Measurements from ENCODE around the gene DPP10.

Gene DPP10

GRCh38 chr2:114598329-114598728, 155.9 kb downstream of the DPP10 start:
- no peaks in the 10 kb centered on the region for H3K27me3 ChIP-seq (ENCODE audit: insufficient read depth, low read length)
- H3K4me1 ChIP-seq (ENCODE audit: control insufficient read depth, insufficient read depth, low read length, unreplicated experiment), result no peaks in the 10 kb centered on the region
- no peak overlapping the region for H2AFZ ChIP-seq (ENCODE audit: low read length, unreplicated experiment)

GRCh38 chr2:114609203-114609602, 166.8 kb downstream of the DPP10 start:
- H2AFZ ChIP-seq (ENCODE audit: low read length, unreplicated experiment), result no peak overlapping the region
- no peaks in the 10 kb centered on the region for H3K36me3 ChIP-seq (ENCODE audit: insufficient read depth, low read length)
- H3K27me3 ChIP-seq (ENCODE audit: insufficient read depth, low read length), result no peaks in the 10 kb centered on the region
- no peak overlapping the region for H3K27ac ChIP-seq (ENCODE audit: low read depth, low read length)
- no peak overlapping the region for H3K4me3 ChIP-seq (ENCODE audit: low read depth, low read length)
- H3K79me2 ChIP-seq (ENCODE audit: control insufficient read depth, insufficient read depth, low read length, unreplicated experiment), result no peaks in the 10 kb centered on the region
- H3K4me1 ChIP-seq (ENCODE audit: control insufficient read depth, insufficient read depth, low read length, unreplicated experiment), result no peaks in the 10 kb centered on the region

More at GRCh38 chr2:114598329-114598728, 155.9 kb downstream of the DPP10 start:
- no peak overlapping the region for H3K27ac ChIP-seq (ENCODE audit: low read depth, low read length)
- H3K4me3 ChIP-seq (ENCODE audit: low read depth, low read length), result no peak overlapping the region
- no peaks in the 10 kb centered on the region for H3K36me3 ChIP-seq (ENCODE audit: insufficient read depth, low read length)
- no peaks in the 10 kb centered on the region for H3K79me2 ChIP-seq (ENCODE audit: control insufficient read depth, insufficient read depth, low read length, unreplicated experiment)

GRCh38 chr2:114609801-114610200, 167.4 kb downstream of the DPP10 start:
- H3K79me2 ChIP-seq (ENCODE audit: control insufficient read depth, insufficient read depth, low read length, unreplicated experiment), result no peaks in the 10 kb centered on the region
- H3K27ac ChIP-seq (ENCODE audit: low read depth, low read length), result no peak overlapping the region
- no peaks in the 10 kb centered on the region for H3K27me3 ChIP-seq (ENCODE audit: insufficient read depth, low read length)
- H3K36me3 ChIP-seq (ENCODE audit: insufficient read depth, low read length), result no peaks in the 10 kb centered on the region
- no peak overlapping the region for H2AFZ ChIP-seq (ENCODE audit: low read length, unreplicated experiment)
- no peaks in the 10 kb centered on the region for H3K4me1 ChIP-seq (ENCODE audit: control insufficient read depth, insufficient read depth, low read length, unreplicated experiment)
- no peak overlapping the region for H3K4me3 ChIP-seq (ENCODE audit: low read depth, low read length)

GRCh38 chr2:114610677-114611076, 168.2 kb downstream of the DPP10 start:
- Histone ChIP-seq H3K27ac (ENCODE audit: low read depth, low read length) (no peak overlapping the region), H2AFZ (ENCODE audit: low read length, unreplicated experiment) (no peak overlapping the region), H3K27me3 (ENCODE audit: insufficient read depth, low read length) (no peaks in the 10 kb centered on the region), H3K4me1 (ENCODE audit: control insufficient read depth, insufficient read depth, low read length, unreplicated experiment) (no peaks in the 10 kb centered on the region), H3K79me2 (ENCODE audit: control insufficient read depth, insufficient read depth, low read length, unreplicated experiment) (no peaks in the 10 kb centered on the region), H3K4me3 (ENCODE audit: low read depth, low read length) (no peak overlapping the region), H3K36me3 (ENCODE audit: insufficient read depth, low read length) (no peaks in the 10 kb centered on the region)

GRCh38 chr2:114614592-114614991, 172.2 kb downstream of the DPP10 start:
- Histone ChIP-seq H3K27ac (ENCODE audit: low read depth, low read length) (no peak overlapping the region), H3K79me2 (ENCODE audit: control insufficient read depth, insufficient read depth, low read length, unreplicated experiment) (no peaks in the 10 kb centered on the region), H3K27me3 (ENCODE audit: insufficient read depth, low read length) (no peaks in the 10 kb centered on the region), H3K4me3 (ENCODE audit: low read depth, low read length) (no peak overlapping the region), H3K4me1 (ENCODE audit: control insufficient read depth, insufficient read depth, low read length, unreplicated experiment) (no peaks in the 10 kb centered on the region), H2AFZ (ENCODE audit: low read length, unreplicated experiment) (no peak overlapping the region), H3K36me3 (ENCODE audit: insufficient read depth, low read length) (no peaks in the 10 kb centered on the region)

GRCh38 chr2:114628481-114628880, 186.0 kb downstream of the DPP10 start:
- H2AFZ ChIP-seq (ENCODE audit: low read length, unreplicated experiment), result no peak overlapping the region
- H3K36me3 ChIP-seq (ENCODE audit: insufficient read depth, low read length), result no peaks in the 10 kb centered on the region
- H3K27ac ChIP-seq (ENCODE audit: low read depth, low read length), result no peak overlapping the region
- H3K79me2 ChIP-seq (ENCODE audit: control insufficient read depth, insufficient read depth, low read length, unreplicated experiment), result no peaks in the 10 kb centered on the region
- no peaks in the 10 kb centered on the region for H3K27me3 ChIP-seq (ENCODE audit: insufficient read depth, low read length)
- H3K4me3 ChIP-seq (ENCODE audit: low read depth, low read length), result no peak overlapping the region
- no peaks in the 10 kb centered on the region for H3K4me1 ChIP-seq (ENCODE audit: control insufficient read depth, insufficient read depth, low read length, unreplicated experiment)

- H3K4me3 ChIP-seq (ENCODE audit: low read depth, low read length), result no peak overlapping the region
- no peak overlapping the region for H2AFZ ChIP-seq (ENCODE audit: low read length, unreplicated experiment)
- H3K4me1 ChIP-seq (ENCODE audit: control insufficient read depth, insufficient read depth, low read length, unreplicated experiment), result no peaks in the 10 kb centered on the region
- H3K27me3 ChIP-seq (ENCODE audit: insufficient read depth, low read length), result no peaks in the 10 kb centered on the region
- no peak overlapping the region for H3K27ac ChIP-seq (ENCODE audit: low read depth, low read length)
- no peaks in the 10 kb centered on the region for H3K36me3 ChIP-seq (ENCODE audit: insufficient read depth, low read length)
- H3K79me2 ChIP-seq (ENCODE audit: control insufficient read depth, insufficient read depth, low read length, unreplicated experiment), result no peaks in the 10 kb centered on the region
These were observed 188.7 kb downstream of the DPP10 start for GRCh38 chr2:114631146-114631545.

- no peaks in the 10 kb centered on the region for H3K79me2 ChIP-seq (ENCODE audit: control insufficient read depth, insufficient read depth, low read length, unreplicated experiment)
- H2AFZ ChIP-seq (ENCODE audit: low read length, unreplicated experiment), result no peak overlapping the region
- H3K36me3 ChIP-seq (ENCODE audit: insufficient read depth, low read length), result no peaks in the 10 kb centered on the region
- no peaks in the 10 kb centered on the region for H3K27me3 ChIP-seq (ENCODE audit: insufficient read depth, low read length)
- H3K27ac ChIP-seq (ENCODE audit: low read depth, low read length), result no peak overlapping the region
- no peaks in the 10 kb centered on the region for H3K4me1 ChIP-seq (ENCODE audit: control insufficient read depth, insufficient read depth, low read length, unreplicated experiment)
- no peak overlapping the region for H3K4me3 ChIP-seq (ENCODE audit: low read depth, low read length)
These were observed 199.8 kb downstream of the DPP10 start for GRCh38 chr2:114642166-114642770.

GRCh38 chr2:114642988-114643553, 200.6 kb downstream of the DPP10 start:
- Histone ChIP-seq H3K27ac (ENCODE audit: low read depth, low read length) (no peak overlapping the region), H3K79me2 (ENCODE audit: control insufficient read depth, insufficient read depth, low read length, unreplicated experiment) (no peaks in the 10 kb centered on the region), H3K4me3 (ENCODE audit: low read depth, low read length) (no peak overlapping the region), H3K27me3 (ENCODE audit: insufficient read depth, low read length) (no peaks in the 10 kb centered on the region), H3K4me1 (ENCODE audit: control insufficient read depth, insufficient read depth, low read length, unreplicated experiment) (no peaks in the 10 kb centered on the region), H3K36me3 (ENCODE audit: insufficient read depth, low read length) (no peaks in the 10 kb centered on the region), H2AFZ (ENCODE audit: low read length, unreplicated experiment) (no peak overlapping the region)

- Histone ChIP-seq H3K27me3 (ENCODE audit: insufficient read depth, low read length) (no peaks in the 10 kb centered on the region), H3K4me1 (ENCODE audit: control insufficient read depth, insufficient read depth, low read length, unreplicated experiment) (no peaks in the 10 kb centered on the region), H3K36me3 (ENCODE audit: insufficient read depth, low read length) (no peaks in the 10 kb centered on the region), H2AFZ (ENCODE audit: low read length, unreplicated experiment) (no peak overlapping the region), H3K27ac (ENCODE audit: low read depth, low read length) (no peak overlapping the region), H3K79me2 (ENCODE audit: control insufficient read depth, insufficient read depth, low read length, unreplicated experiment) (no peaks in the 10 kb centered on the region), H3K4me3 (ENCODE audit: low read depth, low read length) (no peak overlapping the region)
These were observed 209.5 kb downstream of the DPP10 start for GRCh38 chr2:114651933-114652332.

- no peak overlapping the region for H2AFZ ChIP-seq (ENCODE audit: low read length, unreplicated experiment)
These were observed 217.4 kb downstream of the DPP10 start for GRCh38 chr2:114659880-114660279.

More at GRCh38 chr2:114659880-114660279, 217.4 kb downstream of the DPP10 start:
- Histone ChIP-seq H3K27ac (ENCODE audit: low read depth, low read length) (no peak overlapping the region), H3K4me1 (ENCODE audit: control insufficient read depth, insufficient read depth, low read length, unreplicated experiment) (no peaks in the 10 kb centered on the region), H3K79me2 (ENCODE audit: control insufficient read depth, insufficient read depth, low read length, unreplicated experiment) (no peaks in the 10 kb centered on the region), H3K27me3 (ENCODE audit: insufficient read depth, low read length) (no peaks in the 10 kb centered on the region), H3K4me3 (ENCODE audit: low read depth, low read length) (no peak overlapping the region), H3K36me3 (ENCODE audit: insufficient read depth, low read length) (no peaks in the 10 kb centered on the region)
